Erythroblast (primary cell): Measurements from ENCODE around the gene CLDN11.

ENCODE experiments used
- GATA1 ChIP-seq: IDR thresholded peaks from 2 replicates; pipeline ENCODE4 v1.6.1; 2011; ENCODE audit warnings: low read depth, mild to moderate bottlenecking, control low read depth, low read length, moderate library complexity
- POLR2A ChIP-seq: IDR thresholded peaks from 2 replicates; pipeline ENCODE4 v1.6.1; 2011; ENCODE audit warnings: mild to moderate bottlenecking, low read length

DNA sequence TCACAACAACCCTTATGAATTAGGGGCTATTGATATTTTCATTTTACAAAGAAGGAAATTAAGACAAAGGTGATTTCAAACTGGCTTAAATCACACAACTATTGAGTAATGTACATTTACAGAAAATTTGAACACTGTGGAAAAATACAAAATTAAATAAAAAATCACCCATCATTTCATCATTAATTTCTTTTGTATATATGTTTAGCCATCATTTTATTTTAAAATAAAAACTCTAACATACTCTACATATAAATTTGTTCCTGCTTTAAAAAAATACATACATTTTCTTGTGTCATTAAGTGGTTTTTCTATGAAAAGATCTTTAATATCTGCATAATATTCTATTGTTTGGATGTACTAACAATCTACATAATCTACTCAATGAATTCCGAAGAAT, 20.2 kb downstream of the CLDN11 start:
- TF ChIP-seq POLR2A (no peak), GATA1 (no peak)
